ENCODE measurements around the gene PRSS2. TPM values are rescaled to one million over a fixed set of nuclear protein-coding genes. Genes with fewer than 3 reads are reported as not detected.

Gene PRSS2
- total RNA-seq, 1 experiment from 2014 or later = not detected

GRCh38 chr7:142809671-142810070, 38.9 kb downstream of the PRSS2 start:
- no peak for DNase-seq (ENCODE audit: low read depth)
- in situ Hi-C loops (cut with HindIII; ENCODE audit: low pct_unique_long_range_greater_than_20kb, low sequenced_read_pairs) = no loop called here

GRCh38 chr7:142811154-142811737, 40.5 kb downstream of the PRSS2 start:
- peak; percentile 41 for DNase-seq (ENCODE audit: low read depth)
- in situ Hi-C loops (cut with HindIII; ENCODE audit: low pct_unique_long_range_greater_than_20kb, low sequenced_read_pairs) = no loop called here

- in situ Hi-C loops (cut with HindIII; ENCODE audit: low pct_unique_long_range_greater_than_20kb, low sequenced_read_pairs) = no loop called here
Measured at GRCh38 chr7:142812437-142813215, 41.9 kb downstream of the PRSS2 start.

DNA sequence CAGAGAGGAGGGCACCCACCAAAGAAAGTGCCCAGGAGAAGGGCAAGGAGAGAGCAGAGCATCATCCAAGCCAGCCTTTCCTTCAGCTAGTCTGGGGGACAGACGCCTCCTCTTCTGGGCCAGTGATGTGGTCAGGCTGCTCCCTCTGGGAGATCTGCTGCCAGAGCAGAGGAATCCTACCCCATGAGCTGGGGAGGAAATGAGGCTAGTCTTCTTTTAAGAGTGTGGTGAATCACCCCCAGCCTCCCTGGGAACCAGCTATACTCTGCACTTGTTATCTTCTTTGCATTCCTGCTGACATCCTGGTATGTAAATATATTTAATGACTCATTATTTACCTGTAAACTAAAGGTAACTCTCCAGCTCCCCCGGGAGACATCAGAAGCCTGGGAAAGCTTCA, 42.5 kb downstream of the PRSS2 start:
- DNase-seq (ENCODE audit: low read depth) = no peak
- in situ Hi-C loops (cut with HindIII; ENCODE audit: low pct_unique_long_range_greater_than_20kb, low sequenced_read_pairs) = no loop called here

More at GRCh38 chr7:142812437-142813215, 41.9 kb downstream of the PRSS2 start:
- no peak for DNase-seq (ENCODE audit: low read depth)

- DNase-seq (ENCODE audit: low read depth) = no peak
- in situ Hi-C loops (cut with HindIII; ENCODE audit: low pct_unique_long_range_greater_than_20kb, low sequenced_read_pairs) = no loop called here
Measured at GRCh38 chr7:142813699-142814098, 42.9 kb downstream of the PRSS2 start.

DNA sequence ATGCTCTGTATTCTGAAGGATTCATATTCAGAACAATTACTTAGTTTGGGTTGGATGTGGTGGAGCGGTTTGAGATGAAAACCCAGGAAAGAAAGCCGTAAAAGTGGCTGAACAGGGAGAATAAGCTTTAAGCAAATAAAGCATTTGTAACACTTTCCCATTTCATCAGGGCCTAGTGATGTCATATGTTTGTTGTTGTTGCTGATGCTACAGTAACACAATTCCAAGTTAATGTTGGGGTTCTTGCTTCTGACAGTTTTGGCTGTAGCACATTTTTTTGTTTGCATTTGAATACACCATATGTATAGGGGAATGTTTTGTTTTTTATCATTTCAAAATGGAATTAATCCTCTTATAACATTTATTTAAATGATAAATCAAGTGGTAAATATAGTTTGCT, 43.7 kb downstream of the PRSS2 start:
- DNase-seq (ENCODE audit: low read depth) = no peak
- in situ Hi-C loops (cut with HindIII; ENCODE audit: low pct_unique_long_range_greater_than_20kb, low sequenced_read_pairs) = no loop called here

DNA sequence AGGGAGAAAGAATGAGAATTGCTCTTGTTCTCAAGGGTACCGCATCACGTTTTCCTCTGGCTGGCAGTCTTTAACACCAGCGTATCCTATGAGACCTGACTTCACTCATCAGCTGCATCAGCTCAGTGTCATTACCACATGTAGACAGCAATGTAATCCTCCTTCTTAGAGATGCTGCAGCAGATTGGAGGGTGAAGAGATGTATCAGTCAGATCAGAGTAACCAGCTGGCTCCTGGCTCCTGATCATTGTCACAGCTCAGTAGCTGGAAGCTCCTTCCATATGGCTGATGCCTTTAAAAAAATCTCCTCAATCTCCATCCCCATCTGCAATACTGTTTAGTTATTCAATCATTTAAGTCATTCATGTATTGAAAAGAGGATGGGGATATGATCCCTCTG, 44.4 kb downstream of the PRSS2 start:
- DNase-seq (ENCODE audit: low read depth) = no peak
- in situ Hi-C loops (cut with HindIII; ENCODE audit: low pct_unique_long_range_greater_than_20kb, low sequenced_read_pairs) = no loop called here

DNA sequence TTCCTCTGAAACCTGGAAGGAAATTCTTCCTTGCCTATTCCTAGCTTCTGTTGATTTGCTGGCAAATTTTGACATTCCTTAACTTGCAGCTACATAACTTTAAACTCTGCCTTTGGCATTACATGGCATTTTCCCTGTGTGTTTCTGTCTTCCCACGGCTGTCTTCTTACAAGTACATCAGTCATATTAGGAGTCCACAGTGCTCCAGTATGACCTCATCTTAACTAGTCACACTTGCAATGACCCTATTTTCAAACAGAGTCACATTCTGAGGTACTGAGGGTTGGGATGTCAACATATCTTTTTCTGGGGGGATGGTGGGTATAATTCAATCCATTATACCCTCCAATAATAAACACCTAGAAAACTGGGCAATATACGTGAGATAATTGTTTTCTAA, 46.7 kb downstream of the PRSS2 start:
- in situ Hi-C loops (cut with HindIII; ENCODE audit: low pct_unique_long_range_greater_than_20kb, low sequenced_read_pairs) = no loop called here

DNA sequence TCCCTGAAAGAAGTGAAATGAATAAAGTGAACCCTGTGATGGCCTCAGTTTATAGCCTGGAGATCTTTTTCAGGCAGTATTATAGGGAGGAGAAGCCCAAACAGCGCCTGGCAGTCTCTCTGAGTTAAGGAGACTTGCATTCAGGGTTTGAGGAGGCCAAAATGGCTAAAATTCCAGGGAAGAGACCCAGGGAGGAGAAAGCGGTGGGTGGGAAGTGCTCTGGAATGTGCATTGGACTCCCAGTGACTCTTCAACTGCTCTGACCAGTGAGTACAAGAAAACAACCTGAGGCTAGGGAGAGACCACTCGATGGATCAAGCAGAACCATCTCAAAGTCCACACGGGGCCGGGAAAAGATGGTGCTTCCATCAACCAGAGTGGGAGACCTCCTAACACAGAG, 48.8 kb downstream of the PRSS2 start:
- DNase-seq (ENCODE audit: low read depth) = no peak
- in situ Hi-C loops (cut with HindIII; ENCODE audit: low pct_unique_long_range_greater_than_20kb, low sequenced_read_pairs) = no loop called here

More for the DNA sequence above, 46.7 kb downstream of the PRSS2 start:
- no peak for DNase-seq (ENCODE audit: low read depth)

DNA sequence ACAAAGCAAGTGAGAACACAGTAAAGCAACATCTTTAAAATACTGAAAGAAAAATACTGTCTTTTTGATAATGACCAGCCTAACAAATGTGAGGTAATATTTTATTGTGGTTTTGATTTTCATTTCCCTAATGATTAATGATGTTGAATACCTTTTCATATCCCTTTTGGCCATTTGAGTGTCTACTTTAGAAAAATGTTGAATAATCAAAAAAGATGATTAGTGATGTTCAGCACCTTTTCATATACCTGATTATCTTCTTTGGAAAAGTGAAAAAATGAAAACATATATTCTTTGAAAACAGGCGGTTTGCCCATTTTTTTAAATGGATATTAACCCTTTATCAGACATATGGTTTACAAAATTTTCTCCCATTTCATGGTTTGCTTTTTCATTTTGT, 51.9 kb downstream of the PRSS2 start:
- DNase-seq (ENCODE audit: low read depth) = no peak
- in situ Hi-C loops (cut with HindIII; ENCODE audit: low pct_unique_long_range_greater_than_20kb, low sequenced_read_pairs) = no loop called here

Other genes starting within 250 kb of the PRSS2 start
- gene PRSS1, start 21.5 kb upstream of the PRSS2 start, total RNA-seq (2014; rRNA removed; shearing (Covaris generic); ENCODE audit: low replicate concordance) = not detected in 2 replicates
- 4.0 and 6.5 TPM in 2 replicates for gene EPHB6, start 84.1 kb downstream of the PRSS2 start, total RNA-seq (2014; rRNA removed; shearing (Covaris generic); ENCODE audit: low replicate concordance)
- not detected in 2 replicates for gene TRPV6, start 114.8 kb downstream of the PRSS2 start, total RNA-seq (2014; rRNA removed; shearing (Covaris generic); ENCODE audit: low replicate concordance)
- gene TRPV5, start 162.8 kb downstream of the PRSS2 start, total RNA-seq (2014; rRNA removed; shearing (Covaris generic); ENCODE audit: low replicate concordance) = not detected in 2 replicates
- gene LLCFC1, start 168.5 kb downstream of the PRSS2 start, total RNA-seq (2014; rRNA removed; shearing (Covaris generic); ENCODE audit: low replicate concordance) = not detected in 2 replicates
- gene KEL, start 191.4 kb downstream of the PRSS2 start, total RNA-seq (2014; rRNA removed; shearing (Covaris generic); ENCODE audit: low replicate concordance) = not detected in 2 replicates